Smooth muscle cell (in vitro differentiated cells): ENCODE data around the gene VWA5B1. TPM values are rescaled to one million over a fixed set of nuclear protein-coding genes. Genes with fewer than 3 reads are reported as not detected.

Experiments used
- DNase-seq: peaks from one replicate; lab custom pipeline; 2025; ENCODE audit not compliant: unreplicated experiment; lab: John Stamatoyannopoulos, UW
- H2AFZ ChIP-seq: fragments of 200-600 bp; sonication (generic); 2 replicates; pipeline ENCODE4 v1.6.0; 2016; ENCODE audit warnings: antibody characterized with exemption, low read depth, mild to moderate bottlenecking
- H3F3A ChIP-seq: fragments of 200-600 bp; sonication (generic); 2 replicates; pipeline ENCODE4 v1.6.0; 2017; ENCODE audit warnings: antibody characterized with exemption, low read depth
- H3K27ac ChIP-seq: fragments of 200-600 bp; sonication (generic); 2 replicates; pipeline ENCODE4 v1.5.1; 2016; ENCODE audit warnings: low read depth, mild to moderate bottlenecking
- H3K27me3 ChIP-seq: fragments of 200-600 bp; sonication (generic); 2 replicates; pipeline ENCODE4 v1.6.1; 2016; ENCODE audit warnings: low read depth, mild to moderate bottlenecking
- H3K36me3 ChIP-seq: fragments of 200-600 bp; sonication (generic); 2 replicates; pipeline ENCODE4 v1.5.1; 2016; ENCODE audit warnings: low read depth
- H3K4me1 ChIP-seq: fragments of 200-600 bp; sonication (generic); 2 replicates; pipeline ENCODE4 v1.5.1; 2016; ENCODE audit warnings: low read depth
- H3K4me2 ChIP-seq: fragments of 200-600 bp; sonication (generic); 2 replicates; pipeline ENCODE4 v1.6.0; 2016; ENCODE audit warnings: mild to moderate bottlenecking
- H3K4me3 ChIP-seq: fragments of 200-600 bp; sonication (generic); 2 replicates; pipeline ENCODE4 v1.5.1; 2016; ENCODE audit warnings: mild to moderate bottlenecking
- H3K79me2 ChIP-seq: fragments of 200-600 bp; sonication (generic); 2 replicates; pipeline ENCODE4 v1.6.0; 2016; ENCODE audit warnings: low read depth, mild to moderate bottlenecking
- H3K9ac ChIP-seq: fragments of 200-600 bp; sonication (generic); 2 replicates; pipeline ENCODE4 v1.6.0; 2016; ENCODE audit warnings: low read depth
- H3K9me3 ChIP-seq: fragments of 200-600 bp; sonication (generic); replicated peaks from 2 replicates; pipeline ENCODE4 v1.5.1; 2016; ENCODE audit warnings: low read depth
- H4K20me1 ChIP-seq: fragments of 200-600 bp; sonication (generic); 2 replicates; pipeline ENCODE4 v1.6.0; 2016; ENCODE audit warnings: low read depth
- WGBS: methylation state at CpG from one replicate; pipeline ENCODE4 v1.1.7; 2016; ENCODE audit warnings: low lambda C conversion rate; 5-methylcytosine and 5-hydroxymethylcytosine counted together
- polyA plus RNA-seq: library from polyadenylated mRNA; unstranded; fragments of >200 nt; fragmentation: Nextera tagmentation; extraction: Ambion mirVana; gene quantifications from 2 replicates; pipeline ENCODE4 v1.2.1, GENCODE V29; 2016
- total RNA-seq: library from RNA; depleted of rRNA; stranded (reverse); fragments of >200 nt; gene quantifications from 2 replicates; pipeline ENCODE4 v1.2.3, GENCODE V29; 2014
- TF ChIP-seq, protein P1 (sequence below): fragments of 200-600 bp; sonication (generic); IDR thresholded peaks from 2 replicates; pipeline ENCODE4 v1.5.1; 2017; ENCODE audit warnings: borderline replicate concordance, mild to moderate bottlenecking, antibody characterized with exemption; ENCODE audit not compliant: insufficient read depth, poor library complexity, severe bottlenecking

The VWA5B1 gene
- total and polyA plus RNA-seq, 2 experiments from 2014 or later = not detected

DNA sequence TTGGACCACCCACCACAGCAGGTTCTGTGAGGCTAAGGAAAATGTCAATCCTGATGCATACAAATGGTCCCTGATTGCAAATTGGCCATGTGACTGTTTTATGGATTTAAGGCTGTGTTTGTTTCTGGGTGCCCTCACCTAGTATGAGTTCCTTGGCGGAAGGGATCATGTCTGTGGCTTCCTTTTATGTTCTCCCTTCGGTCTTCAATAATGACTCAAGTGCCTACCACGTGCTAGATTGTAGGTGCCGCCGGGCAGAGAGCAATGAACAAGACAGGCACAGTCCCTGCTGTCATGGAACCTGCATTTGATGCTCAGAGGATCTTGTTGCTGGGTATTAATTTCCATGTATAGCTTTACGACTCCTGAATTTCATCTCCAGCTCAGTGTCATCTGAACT lies 9.8 kb upstream of the VWA5B1 start:
- no peaks in the 10 kb centered on the region for H3F3A ChIP-seq
- H3K27me3 ChIP-seq = no peaks in the 10 kb centered on the region
- no peak overlapping the region for H3K4me2 ChIP-seq
- no peaks in the 10 kb centered on the region for H4K20me1 ChIP-seq
- no peak for DNase-seq
- no peak overlapping the region for H3K27ac ChIP-seq
- no peaks in the 10 kb centered on the region for H3K79me2 ChIP-seq
- no peak overlapping the region for H2AFZ ChIP-seq
- H3K4me1 ChIP-seq = peaks cover 14% of the 10 kb centered on the region
- TF ChIP-seq, protein P1, sequence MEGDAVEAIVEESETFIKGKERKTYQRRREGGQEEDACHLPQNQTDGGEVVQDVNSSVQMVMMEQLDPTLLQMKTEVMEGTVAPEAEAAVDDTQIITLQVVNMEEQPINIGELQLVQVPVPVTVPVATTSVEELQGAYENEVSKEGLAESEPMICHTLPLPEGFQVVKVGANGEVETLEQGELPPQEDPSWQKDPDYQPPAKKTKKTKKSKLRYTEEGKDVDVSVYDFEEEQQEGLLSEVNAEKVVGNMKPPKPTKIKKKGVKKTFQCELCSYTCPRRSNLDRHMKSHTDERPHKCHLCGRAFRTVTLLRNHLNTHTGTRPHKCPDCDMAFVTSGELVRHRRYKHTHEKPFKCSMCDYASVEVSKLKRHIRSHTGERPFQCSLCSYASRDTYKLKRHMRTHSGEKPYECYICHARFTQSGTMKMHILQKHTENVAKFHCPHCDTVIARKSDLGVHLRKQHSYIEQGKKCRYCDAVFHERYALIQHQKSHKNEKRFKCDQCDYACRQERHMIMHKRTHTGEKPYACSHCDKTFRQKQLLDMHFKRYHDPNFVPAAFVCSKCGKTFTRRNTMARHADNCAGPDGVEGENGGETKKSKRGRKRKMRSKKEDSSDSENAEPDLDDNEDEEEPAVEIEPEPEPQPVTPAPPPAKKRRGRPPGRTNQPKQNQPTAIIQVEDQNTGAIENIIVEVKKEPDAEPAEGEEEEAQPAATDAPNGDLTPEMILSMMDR = no peak
- 94% methylated on average over 6 of the region's 6 CpGs for WGBS
- H3K9me3 ChIP-seq = no peaks in the 10 kb centered on the region
- H3K4me3 ChIP-seq = no peak overlapping the region
- no peaks in the 10 kb centered on the region for H3K36me3 ChIP-seq
- no peak overlapping the region for H3K9ac ChIP-seq

DNA sequence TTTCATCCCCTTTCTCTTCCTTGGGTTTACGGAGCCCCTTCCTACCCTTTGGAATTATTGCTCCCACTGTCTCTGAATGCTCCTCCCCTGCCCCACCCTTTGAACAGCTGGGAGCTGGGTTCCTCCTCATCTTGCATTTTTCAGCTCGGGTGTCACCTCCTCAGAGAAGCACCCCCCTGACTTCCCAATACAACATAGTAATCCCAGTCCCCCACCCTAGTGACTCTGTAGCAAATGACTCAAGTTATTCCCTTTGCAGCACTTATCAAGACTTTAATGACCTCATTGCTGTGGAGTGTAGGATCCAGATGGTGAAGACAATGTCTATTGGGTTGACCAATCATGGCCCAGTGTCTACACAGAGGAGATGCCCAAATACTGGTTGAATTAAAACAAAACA lies 8.9 kb upstream of the VWA5B1 start:
- Histone ChIP-seq H3K79me2 (no peaks in the 10 kb centered on the region), H3F3A (no peaks in the 10 kb centered on the region), H3K4me1 (peaks cover 14% of the 10 kb centered on the region), H3K36me3 (no peaks in the 10 kb centered on the region), H2AFZ (no peak overlapping the region), H3K9ac (no peak overlapping the region), H4K20me1 (no peaks in the 10 kb centered on the region), H3K27me3 (no peaks in the 10 kb centered on the region), H3K4me3 (no peak overlapping the region), H3K4me2 (no peak overlapping the region), H3K9me3 (no peaks in the 10 kb centered on the region), H3K27ac (no peak overlapping the region)
- 66% methylated on average over 2 of the region's 2 CpGs for WGBS
- TF ChIP-seq, protein P1 = no peak
- no peak for DNase-seq

DNA sequence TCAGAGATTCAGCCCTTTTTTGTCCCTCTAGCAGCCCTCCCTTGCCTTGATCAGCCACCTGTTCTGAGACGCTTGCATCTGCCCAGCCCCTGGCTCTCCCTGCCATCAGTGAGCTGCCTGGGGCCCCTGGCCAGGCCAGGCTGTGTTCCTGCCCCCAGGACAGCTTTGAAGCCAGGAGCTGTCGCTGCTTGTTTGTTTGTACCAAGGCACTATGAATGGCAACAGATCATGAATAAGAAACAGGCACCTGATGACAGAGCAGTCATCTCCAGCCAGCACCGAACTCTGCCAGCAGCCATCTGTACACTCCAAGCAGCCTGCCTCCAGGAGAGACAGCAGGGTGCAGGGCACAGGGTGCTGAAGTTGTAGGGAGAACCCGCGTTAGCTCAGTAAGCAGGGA lies 8.1 kb upstream of the VWA5B1 start:
- H3F3A ChIP-seq = no peaks in the 10 kb centered on the region
- no peaks in the 10 kb centered on the region for H3K36me3 ChIP-seq
- H3K9me3 ChIP-seq = no peaks in the 10 kb centered on the region
- no peak overlapping the region for H3K4me2 ChIP-seq
- H2AFZ ChIP-seq = no peak overlapping the region
- no peak overlapping the region for H3K9ac ChIP-seq
- H3K79me2 ChIP-seq = no peaks in the 10 kb centered on the region
- WGBS = 86% methylated on average over 5 of the region's 5 CpGs
- DNase-seq = no peak
- H3K27me3 ChIP-seq = no peaks in the 10 kb centered on the region
- no peak overlapping the region for H3K4me3 ChIP-seq
- H3K4me1 ChIP-seq = peaks cover 14% of the 10 kb centered on the region
- TF ChIP-seq, protein P1 = no peak
- H4K20me1 ChIP-seq = no peaks in the 10 kb centered on the region
- H3K27ac ChIP-seq = no peak overlapping the region

DNA sequence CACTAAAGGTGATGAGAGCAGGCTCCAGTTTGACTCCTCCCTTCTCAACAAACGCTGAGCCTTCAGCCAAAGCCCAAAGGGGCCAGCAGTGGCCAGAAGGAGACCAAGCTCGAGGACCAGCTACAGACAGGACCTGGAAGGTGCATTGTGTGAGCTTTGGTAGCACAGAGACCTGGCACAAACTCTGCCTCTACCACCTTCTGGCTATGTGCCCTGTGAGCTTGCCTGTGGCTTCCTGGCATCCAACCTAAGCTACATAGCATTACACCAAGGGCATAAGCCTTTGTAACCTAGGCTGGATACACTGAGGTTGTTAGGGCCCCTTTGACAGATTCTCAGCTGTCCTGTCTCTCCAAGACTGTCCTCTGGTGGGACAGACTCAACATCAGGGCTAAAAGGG lies 6.6 kb upstream of the VWA5B1 start:
- Histone ChIP-seq H3K4me1 (peaks cover 4% of the 10 kb centered on the region), H3K27me3 (no peaks in the 10 kb centered on the region), H3K36me3 (no peaks in the 10 kb centered on the region), H3F3A (no peaks in the 10 kb centered on the region), H3K27ac (no peak overlapping the region), H4K20me1 (no peaks in the 10 kb centered on the region), H3K9ac (no peak overlapping the region), H3K79me2 (no peaks in the 10 kb centered on the region), H2AFZ (no peak overlapping the region), H3K9me3 (no peaks in the 10 kb centered on the region), H3K4me2 (no peak overlapping the region), H3K4me3 (no peak overlapping the region)
- WGBS = 79% methylated on average over 2 of the region's 2 CpGs
- DNase-seq = no peak
- TF ChIP-seq, protein P1 = no peak
